Measurements from ENCODE around the gene XXYLT1. TPM values are rescaled to one million over a fixed set of nuclear protein-coding genes. Genes with fewer than 3 reads are reported as not detected.

The XXYLT1 gene
- total and polyA plus RNA-seq, 9 of the 15 experiments (the other 6 are each of a cell fraction or from before 2014, with no cell fraction given), result 1.9 to 18.9 (median 15.0) TPM

DNA sequence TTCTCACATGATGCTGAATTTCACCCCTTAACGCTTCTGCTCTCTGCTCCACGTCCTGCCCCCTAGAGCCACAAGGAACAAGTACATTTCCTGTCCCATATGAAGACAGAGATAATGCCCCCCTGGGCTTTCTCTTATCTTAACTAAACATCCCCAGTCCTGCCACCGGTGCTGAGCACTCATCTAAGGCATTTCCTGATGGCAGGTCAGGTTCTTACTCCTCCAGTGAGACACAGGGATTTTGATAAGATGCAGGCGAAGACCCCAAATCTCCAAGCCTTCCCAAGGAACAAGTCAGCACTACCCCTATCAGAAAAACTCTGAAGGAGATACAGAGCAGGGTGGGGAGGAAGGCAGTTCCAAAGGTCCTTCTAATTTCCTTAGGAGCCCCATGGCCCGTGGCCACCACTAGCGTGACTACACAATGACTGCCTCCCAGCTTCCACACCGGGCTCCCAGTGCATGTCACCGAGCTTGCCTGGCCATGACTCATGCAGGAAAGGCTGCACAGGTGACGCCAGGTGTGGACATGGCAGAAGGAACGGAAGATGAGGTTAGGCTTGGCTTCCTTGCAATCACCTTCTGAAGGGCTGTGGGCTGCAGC lies 152.9 kb downstream of the XXYLT1 start (continued):
- no peak for TF ChIP-seq PCBP1 (IDR thresholded peaks at IDR 0.05; ENCODE audit: low read depth, low read length, poor library complexity, severe bottlenecking)
- TF ChIP-seq ZNF124 (CRISPR knock-in tag; IDR thresholded peaks at IDR 0.05), result no peak
- TF ChIP-seq, protein P1, sequence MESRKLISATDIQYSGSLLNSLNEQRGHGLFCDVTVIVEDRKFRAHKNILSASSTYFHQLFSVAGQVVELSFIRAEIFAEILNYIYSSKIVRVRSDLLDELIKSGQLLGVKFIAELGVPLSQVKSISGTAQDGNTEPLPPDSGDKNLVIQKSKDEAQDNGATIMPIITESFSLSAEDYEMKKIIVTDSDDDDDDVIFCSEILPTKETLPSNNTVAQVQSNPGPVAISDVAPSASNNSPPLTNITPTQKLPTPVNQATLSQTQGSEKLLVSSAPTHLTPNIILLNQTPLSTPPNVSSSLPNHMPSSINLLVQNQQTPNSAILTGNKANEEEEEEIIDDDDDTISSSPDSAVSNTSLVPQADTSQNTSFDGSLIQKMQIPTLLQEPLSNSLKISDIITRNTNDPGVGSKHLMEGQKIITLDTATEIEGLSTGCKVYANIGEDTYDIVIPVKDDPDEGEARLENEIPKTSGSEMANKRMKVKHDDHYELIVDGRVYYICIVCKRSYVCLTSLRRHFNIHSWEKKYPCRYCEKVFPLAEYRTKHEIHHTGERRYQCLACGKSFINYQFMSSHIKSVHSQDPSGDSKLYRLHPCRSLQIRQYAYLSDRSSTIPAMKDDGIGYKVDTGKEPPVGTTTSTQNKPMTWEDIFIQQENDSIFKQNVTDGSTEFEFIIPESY (CRISPR knock-in tag; IDR thresholded peaks at IDR 0.05), result no peak; the same call in 1 of the 2 replicates
- TF ChIP-seq NCOR1 (IDR thresholded peaks at IDR 0.05), result peak; percentile 90
- TF ChIP-seq ZMIZ1 (IDR thresholded peaks at IDR 0.05; ENCODE audit: low read depth in 2 of 2, low read length in 2 of 2), result peak in 1 of 2 experiments; percentile 84; a peak in 2 of 4 replicates
- no peak for TF ChIP-seq ZNF23 (CRISPR knock-in tag; IDR thresholded peaks at IDR 0.05)
- peak; percentile 92 to 94 for TF ChIP-seq KDM1A (IDR thresholded peaks at IDR 0.05)
- no peak for TF ChIP-seq XRCC4 (IDR thresholded peaks at IDR 0.05; ENCODE audit: extremely low read depth, insufficient read depth, insufficient read length)
- peak; percentile 66; the same call in 1 of the 2 replicates for TF ChIP-seq BCOR (IDR thresholded peaks at IDR 0.05)
- no peak for TF ChIP-seq ZNF24 (IDR thresholded peaks at IDR 0.05)
- TF ChIP-seq, protein P2, sequence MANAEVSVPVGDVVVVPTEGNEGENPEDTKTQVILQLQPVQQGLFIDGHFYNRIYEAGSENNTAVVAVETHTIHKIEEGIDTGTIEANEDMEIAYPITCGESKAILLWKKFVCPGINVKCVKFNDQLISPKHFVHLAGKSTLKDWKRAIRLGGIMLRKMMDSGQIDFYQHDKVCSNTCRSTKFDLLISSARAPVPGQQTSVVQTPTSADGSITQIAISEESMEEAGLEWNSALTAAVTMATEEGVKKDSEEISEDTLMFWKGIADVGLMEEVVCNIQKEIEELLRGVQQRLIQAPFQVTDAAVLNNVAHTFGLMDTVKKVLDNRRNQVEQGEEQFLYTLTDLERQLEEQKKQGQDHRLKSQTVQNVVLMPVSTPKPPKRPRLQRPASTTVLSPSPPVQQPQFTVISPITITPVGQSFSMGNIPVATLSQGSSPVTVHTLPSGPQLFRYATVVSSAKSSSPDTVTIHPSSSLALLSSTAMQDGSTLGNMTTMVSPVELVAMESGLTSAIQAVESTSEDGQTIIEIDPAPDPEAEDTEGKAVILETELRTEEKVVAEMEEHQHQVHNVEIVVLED (CRISPR knock-in tag; IDR thresholded peaks at IDR 0.05), result no peak
- TF ChIP-seq, protein P3, sequence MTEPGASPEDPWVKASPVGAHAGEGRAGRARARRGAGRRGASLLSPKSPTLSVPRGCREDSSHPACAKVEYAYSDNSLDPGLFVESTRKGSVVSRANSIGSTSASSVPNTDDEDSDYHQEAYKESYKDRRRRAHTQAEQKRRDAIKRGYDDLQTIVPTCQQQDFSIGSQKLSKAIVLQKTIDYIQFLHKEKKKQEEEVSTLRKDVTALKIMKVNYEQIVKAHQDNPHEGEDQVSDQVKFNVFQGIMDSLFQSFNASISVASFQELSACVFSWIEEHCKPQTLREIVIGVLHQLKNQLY (CRISPR knock-in tag; conservative IDR thresholded peaks at IDR 0.05), result no peak
- no peak for TF ChIP-seq ZFP1 (CRISPR knock-in tag; IDR thresholded peaks at IDR 0.05)
- no peak for TF ChIP-seq ZKSCAN8 (CRISPR knock-in tag; IDR thresholded peaks at IDR 0.05)
- no peak for TF ChIP-seq IRF2 (CRISPR knock-in tag; IDR thresholded peaks at IDR 0.05)
- no peak for TF ChIP-seq SIRT6 (IDR thresholded peaks at IDR 0.05; ENCODE audit: low read depth, low read length)
- no peak for TF ChIP-seq ZNF695 (CRISPR knock-in tag; IDR thresholded peaks at IDR 0.05)
- TF ChIP-seq KAT8 (IDR thresholded peaks at IDR 0.05; ENCODE audit: low read depth), result no peak
- TF ChIP-seq, protein P4, sequence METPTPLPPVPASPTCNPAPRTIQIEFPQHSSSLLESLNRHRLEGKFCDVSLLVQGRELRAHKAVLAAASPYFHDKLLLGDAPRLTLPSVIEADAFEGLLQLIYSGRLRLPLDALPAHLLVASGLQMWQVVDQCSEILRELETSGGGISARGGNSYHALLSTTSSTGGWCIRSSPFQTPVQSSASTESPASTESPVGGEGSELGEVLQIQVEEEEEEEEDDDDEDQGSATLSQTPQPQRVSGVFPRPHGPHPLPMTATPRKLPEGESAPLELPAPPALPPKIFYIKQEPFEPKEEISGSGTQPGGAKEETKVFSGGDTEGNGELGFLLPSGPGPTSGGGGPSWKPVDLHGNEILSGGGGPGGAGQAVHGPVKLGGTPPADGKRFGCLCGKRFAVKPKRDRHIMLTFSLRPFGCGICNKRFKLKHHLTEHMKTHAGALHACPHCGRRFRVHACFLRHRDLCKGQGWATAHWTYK (CRISPR knock-in tag; IDR thresholded peaks at IDR 0.05), result no peak

Data from K562 (cell line).